ENCODE results near the gene NOP16.

NOP16 gene

DNA sequence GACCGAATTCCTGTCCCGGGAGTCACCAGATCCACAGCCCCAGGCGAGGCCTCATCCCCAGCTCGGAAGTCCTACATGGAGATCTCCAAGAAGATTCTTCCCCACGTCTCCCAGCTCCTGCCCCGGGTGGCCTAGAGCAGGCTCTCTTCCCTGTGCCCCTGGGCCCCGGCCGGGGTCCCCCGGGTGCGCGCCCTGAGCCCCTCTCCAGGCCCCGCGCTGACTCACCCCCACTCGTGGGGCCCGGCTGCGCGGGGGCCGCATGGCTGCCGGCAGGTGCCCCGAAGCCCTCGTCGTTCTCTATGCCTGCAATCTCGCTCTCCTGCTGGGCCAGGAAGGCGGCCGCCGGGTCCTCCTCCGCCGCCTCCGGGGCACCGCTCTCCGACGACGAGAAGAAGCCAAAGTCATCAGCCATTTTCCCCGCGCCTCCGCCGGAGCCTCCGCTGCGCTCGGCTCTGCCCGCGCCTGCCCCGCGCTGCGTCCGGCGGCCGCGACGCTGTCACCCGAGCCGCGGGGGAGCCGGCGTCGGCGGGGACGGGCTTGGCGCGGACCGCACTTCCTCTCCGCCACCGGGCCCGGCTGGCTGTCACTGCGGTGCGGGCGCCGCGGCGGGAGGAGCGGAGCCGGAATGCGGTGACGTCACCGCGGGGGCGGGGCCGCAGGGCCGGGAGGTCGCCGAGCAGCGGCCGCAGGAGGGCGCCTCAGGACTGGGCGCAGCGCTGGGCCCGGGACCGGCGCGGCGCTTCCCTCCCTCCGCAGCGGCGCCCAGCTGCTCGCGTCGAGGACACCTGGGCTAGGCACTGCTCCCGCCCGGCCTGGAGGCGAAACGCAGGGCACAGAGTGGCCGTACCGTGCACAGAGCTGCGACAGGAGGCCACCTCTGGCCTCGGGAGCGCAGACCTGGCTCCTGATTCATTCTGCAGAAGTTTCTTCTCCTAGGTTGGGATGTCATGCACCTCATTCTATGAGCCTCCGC, 27.8 kb upstream of the NOP16 start, which contains the start of gene CLTB:
TSS of gene CLTB (minus strand) at position 588 of the 973 bp plus-strand sequence. CDS start at position 412, 176 bp downstream.
- H3K4me3 ChIP-seq (ENCODE audit: low read depth, low read length) = peak within 1 kb of the TSS; percentile 84
- TF ChIP-seq, protein P1, sequence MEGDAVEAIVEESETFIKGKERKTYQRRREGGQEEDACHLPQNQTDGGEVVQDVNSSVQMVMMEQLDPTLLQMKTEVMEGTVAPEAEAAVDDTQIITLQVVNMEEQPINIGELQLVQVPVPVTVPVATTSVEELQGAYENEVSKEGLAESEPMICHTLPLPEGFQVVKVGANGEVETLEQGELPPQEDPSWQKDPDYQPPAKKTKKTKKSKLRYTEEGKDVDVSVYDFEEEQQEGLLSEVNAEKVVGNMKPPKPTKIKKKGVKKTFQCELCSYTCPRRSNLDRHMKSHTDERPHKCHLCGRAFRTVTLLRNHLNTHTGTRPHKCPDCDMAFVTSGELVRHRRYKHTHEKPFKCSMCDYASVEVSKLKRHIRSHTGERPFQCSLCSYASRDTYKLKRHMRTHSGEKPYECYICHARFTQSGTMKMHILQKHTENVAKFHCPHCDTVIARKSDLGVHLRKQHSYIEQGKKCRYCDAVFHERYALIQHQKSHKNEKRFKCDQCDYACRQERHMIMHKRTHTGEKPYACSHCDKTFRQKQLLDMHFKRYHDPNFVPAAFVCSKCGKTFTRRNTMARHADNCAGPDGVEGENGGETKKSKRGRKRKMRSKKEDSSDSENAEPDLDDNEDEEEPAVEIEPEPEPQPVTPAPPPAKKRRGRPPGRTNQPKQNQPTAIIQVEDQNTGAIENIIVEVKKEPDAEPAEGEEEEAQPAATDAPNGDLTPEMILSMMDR (IDR thresholded peaks at IDR 0.05; ENCODE audit: low read depth, low read length, missing control alignments) = peak; percentile 72
- peak; percentile 44 for DNase-seq (ENCODE audit: low read depth)

DNA sequence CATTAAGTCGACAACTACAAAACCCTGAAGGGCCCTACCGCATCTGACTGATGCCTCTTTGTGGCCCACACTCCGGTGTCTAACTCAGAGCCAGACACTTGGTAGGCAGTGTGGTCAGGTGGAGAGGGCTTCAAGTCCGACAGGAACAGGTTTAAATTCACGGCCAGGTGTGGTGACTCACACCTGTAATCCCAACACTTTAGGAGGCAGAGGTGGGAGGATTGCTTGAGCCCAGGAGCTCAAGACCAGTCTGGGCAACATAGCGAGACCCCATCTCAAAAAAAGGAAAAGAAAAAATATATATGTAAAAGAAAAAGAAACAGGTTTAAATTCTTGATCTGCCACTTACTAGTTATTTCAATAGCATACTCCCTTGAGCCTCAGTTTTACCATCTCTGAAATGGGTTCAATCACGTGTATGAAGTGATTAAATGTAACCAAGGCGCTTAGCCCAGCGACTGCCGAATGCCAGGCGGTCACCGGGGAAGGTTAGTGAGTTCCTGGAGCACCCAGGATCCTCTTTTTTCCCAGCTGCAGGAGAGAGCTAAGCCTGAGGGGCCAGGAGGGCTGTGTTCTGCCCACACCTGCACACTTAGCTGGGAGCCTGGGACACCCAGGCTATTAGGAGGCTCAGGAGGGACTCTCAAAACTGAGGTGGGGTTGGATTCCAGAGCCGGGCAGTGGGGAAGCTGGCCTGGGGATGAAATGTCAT, 27.0 kb upstream of the NOP16 start:
- peak overlapping the region; percentile 84 for H3K4me3 ChIP-seq (ENCODE audit: low read depth, low read length)
- DNase-seq (ENCODE audit: low read depth) = no peak
- TF ChIP-seq, protein P1 (IDR thresholded peaks at IDR 0.05; ENCODE audit: low read depth, low read length, missing control alignments) = no peak

DNA sequence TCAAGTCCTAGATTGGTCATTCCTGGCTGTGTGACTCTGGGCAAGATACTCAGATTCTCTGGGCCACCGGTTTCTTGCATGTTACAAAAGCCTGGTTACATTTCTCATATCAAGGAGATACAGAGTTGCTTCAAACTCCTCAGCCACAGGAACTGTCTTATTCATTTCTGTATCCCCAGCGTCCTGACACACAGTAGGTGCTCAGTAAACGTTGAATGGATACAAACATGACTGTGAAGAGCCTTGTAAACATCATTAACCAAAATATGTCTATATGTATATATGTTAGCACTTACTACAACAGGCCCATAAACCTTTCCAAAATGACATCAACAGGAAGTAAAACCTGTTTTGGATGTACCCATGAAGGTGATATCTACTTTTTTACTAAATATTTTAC, 26.3 kb upstream of the NOP16 start:
- no peak for DNase-seq (ENCODE audit: low read depth)
- no peak overlapping the region for H3K4me3 ChIP-seq (ENCODE audit: low read depth, low read length)
- TF ChIP-seq, protein P1 (IDR thresholded peaks at IDR 0.05; ENCODE audit: low read depth, low read length, missing control alignments) = no peak

DNA sequence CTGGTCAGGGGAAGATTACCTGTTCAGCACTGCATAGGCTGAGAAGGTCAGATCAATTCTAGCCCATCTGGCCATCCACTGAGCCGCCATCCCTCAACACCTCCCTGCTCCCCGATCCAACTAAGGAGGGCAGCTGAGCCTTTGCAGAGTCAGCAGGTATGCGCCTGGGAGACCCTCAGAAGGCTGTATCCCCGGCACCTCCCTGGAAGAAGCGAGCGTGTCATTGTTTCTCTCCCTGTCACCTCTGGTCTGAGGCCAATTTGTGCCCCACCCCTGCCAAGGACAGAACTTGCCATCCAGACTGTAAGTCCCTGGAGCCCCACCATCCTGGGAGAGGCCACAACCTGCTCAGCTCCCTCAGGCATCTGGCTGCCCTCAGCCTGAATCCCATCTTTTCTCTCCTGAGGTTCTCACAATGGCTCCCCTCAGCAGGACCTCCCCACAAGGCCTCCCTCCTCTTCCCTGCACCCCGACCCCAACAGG, 25.4 kb upstream of the NOP16 start:
- TF ChIP-seq, protein P1 (IDR thresholded peaks at IDR 0.05; ENCODE audit: low read depth, low read length, missing control alignments) = no peak
- no peak overlapping the region for H3K4me3 ChIP-seq (ENCODE audit: low read depth, low read length)
- DNase-seq (ENCODE audit: low read depth) = no peak

DNA sequence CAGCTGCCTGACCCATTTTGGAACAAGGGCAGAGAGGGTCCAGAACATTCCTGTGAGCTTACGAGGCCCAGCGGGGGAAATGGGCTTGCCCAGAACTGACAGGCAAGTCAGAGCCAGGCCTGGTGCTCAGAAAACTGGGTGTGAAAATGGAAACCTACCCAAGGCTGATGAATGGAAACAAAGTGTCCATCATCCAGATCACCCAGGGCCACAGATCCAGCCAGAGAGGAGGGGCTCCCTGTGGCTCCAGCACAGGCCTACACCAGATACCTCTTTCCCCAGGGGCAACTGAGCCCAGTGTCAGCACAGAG, 24.8 kb upstream of the NOP16 start:
- no peak for DNase-seq (ENCODE audit: low read depth)
- TF ChIP-seq, protein P1 (IDR thresholded peaks at IDR 0.05; ENCODE audit: low read depth, low read length, missing control alignments) = no peak
- H3K4me3 ChIP-seq (ENCODE audit: low read depth, low read length) = no peak overlapping the region

DNA sequence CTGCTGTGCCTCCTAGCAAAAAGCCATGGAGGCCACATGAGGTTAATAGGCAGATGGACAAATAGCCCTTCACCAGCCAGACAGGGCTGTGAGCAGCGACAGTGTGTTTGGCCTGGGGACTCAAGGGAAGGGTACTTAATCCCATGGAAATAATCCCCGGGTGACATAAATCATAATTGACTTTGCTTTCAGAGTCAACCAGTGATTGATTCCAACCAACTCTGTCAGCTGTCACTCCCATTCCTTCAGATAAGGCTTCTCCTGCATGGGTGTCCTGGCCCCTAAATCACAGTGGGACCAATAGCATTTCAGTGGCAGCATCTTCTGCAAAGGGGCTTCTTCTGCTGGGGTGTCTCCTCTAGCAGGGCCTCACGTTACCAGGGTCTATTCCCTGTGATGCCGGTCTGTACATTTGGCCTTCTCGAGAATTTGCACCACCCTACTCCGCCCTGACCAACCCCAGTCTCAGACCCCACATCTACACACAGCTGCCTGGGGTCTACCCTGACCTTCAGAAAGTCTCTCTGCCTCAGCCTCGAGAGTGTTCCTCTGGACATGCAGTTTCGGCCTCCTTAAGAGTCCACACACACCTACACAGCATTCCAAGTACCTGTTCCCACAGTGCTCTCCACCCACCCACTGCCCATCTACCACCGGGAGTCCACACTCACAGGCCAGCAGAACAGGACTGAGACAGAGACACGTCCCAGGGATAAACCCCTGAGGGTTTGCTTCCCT, 24.3 kb upstream of the NOP16 start:
- DNase-seq (ENCODE audit: low read depth) = no peak
- H3K4me3 ChIP-seq (ENCODE audit: low read depth, low read length) = no peak overlapping the region
- TF ChIP-seq, protein P1 (IDR thresholded peaks at IDR 0.05; ENCODE audit: low read depth, low read length, missing control alignments) = no peak
